GM23338 (cell line): ENCODE data around the gene CACNA1G.

Experiments used
- EZH2 ChIP-seq: fragments of 200-600 bp; sonication (generic); IDR thresholded peaks from one replicate; pipeline ENCODE4 v1.8.0; 2017; ENCODE audit warnings: antibody characterized with exemption, mild to moderate bottlenecking, low read depth; ENCODE audit not compliant: unreplicated experiment
- JUNB ChIP-seq: IDR thresholded peaks from one replicate; pipeline ENCODE4 v1.6.1; 2016; ENCODE audit warnings: antibody characterized with exemption; ENCODE audit not compliant: unreplicated experiment
- STAT1 ChIP-seq: IDR thresholded peaks from one replicate; pipeline ENCODE4 v1.6.1; 2016; ENCODE audit warnings: antibody characterized with exemption; ENCODE audit not compliant: unreplicated experiment
- TF ChIP-seq, protein P1 (sequence below), 2 experiments: fragments of 200-600 bp in 1 of 2; sonication (generic) in 1 of 2; conservative IDR thresholded peaks; 2 replicates each; pipeline versions ENCODE4 v1.5.1 to v1.6.1; 2016 to 2017; ENCODE audit warnings: antibody characterized with exemption in 2 of 2, low read depth in 2 of 2, mild to moderate bottlenecking in 2 of 2, moderate library complexity in 1 of 2
- TF ChIP-seq, protein P2 (sequence below): IDR thresholded peaks from one replicate; pipeline ENCODE4 v1.6.1; 2018; ENCODE audit warnings: antibody characterized with exemption; ENCODE audit not compliant: unreplicated experiment

DNA sequence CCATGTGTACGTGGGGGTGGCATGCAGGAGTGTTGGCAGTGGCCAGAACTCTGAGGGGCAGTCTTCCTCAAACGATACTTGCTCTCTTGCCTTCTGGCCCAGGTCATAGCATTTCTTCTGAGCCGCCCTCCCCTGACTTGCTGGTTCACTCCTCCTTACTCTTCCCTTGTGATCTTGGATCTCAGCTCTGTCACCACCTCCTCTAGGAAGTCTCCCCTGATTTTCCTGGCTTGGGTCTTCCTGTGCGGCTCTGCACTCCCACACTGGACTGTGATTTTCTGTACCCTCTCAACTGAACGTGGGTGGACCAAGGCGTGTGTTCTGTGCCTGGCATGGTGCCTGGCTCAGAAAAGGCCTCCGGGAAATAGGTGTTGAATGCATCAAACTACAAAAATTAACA lies 25.1 kb upstream of the CACNA1G start:
- TF ChIP-seq, protein P1, sequence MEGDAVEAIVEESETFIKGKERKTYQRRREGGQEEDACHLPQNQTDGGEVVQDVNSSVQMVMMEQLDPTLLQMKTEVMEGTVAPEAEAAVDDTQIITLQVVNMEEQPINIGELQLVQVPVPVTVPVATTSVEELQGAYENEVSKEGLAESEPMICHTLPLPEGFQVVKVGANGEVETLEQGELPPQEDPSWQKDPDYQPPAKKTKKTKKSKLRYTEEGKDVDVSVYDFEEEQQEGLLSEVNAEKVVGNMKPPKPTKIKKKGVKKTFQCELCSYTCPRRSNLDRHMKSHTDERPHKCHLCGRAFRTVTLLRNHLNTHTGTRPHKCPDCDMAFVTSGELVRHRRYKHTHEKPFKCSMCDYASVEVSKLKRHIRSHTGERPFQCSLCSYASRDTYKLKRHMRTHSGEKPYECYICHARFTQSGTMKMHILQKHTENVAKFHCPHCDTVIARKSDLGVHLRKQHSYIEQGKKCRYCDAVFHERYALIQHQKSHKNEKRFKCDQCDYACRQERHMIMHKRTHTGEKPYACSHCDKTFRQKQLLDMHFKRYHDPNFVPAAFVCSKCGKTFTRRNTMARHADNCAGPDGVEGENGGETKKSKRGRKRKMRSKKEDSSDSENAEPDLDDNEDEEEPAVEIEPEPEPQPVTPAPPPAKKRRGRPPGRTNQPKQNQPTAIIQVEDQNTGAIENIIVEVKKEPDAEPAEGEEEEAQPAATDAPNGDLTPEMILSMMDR (conservative IDR thresholded peaks at IDR 0.05; ENCODE audit: low read depth in 2 of 2), result no peak
- TF ChIP-seq EZH2 (no peak), JUNB (no peak), STAT1 (no peak)
- TF ChIP-seq, protein P2, sequence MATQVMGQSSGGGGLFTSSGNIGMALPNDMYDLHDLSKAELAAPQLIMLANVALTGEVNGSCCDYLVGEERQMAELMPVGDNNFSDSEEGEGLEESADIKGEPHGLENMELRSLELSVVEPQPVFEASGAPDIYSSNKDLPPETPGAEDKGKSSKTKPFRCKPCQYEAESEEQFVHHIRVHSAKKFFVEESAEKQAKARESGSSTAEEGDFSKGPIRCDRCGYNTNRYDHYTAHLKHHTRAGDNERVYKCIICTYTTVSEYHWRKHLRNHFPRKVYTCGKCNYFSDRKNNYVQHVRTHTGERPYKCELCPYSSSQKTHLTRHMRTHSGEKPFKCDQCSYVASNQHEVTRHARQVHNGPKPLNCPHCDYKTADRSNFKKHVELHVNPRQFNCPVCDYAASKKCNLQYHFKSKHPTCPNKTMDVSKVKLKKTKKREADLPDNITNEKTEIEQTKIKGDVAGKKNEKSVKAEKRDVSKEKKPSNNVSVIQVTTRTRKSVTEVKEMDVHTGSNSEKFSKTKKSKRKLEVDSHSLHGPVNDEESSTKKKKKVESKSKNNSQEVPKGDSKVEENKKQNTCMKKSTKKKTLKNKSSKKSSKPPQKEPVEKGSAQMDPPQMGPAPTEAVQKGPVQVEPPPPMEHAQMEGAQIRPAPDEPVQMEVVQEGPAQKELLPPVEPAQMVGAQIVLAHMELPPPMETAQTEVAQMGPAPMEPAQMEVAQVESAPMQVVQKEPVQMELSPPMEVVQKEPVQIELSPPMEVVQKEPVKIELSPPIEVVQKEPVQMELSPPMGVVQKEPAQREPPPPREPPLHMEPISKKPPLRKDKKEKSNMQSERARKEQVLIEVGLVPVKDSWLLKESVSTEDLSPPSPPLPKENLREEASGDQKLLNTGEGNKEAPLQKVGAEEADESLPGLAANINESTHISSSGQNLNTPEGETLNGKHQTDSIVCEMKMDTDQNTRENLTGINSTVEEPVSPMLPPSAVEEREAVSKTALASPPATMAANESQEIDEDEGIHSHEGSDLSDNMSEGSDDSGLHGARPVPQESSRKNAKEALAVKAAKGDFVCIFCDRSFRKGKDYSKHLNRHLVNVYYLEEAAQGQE, result no peak
